HG03060 (cell line): ENCODE measurements around the gene MYO7B.

ENCODE experiments used
- ATAC-seq: cut with Tn5 transposase; IDR thresholded peaks from one replicate; pipeline ENCODE4 v1.9.1; 2021; ENCODE audit warnings: low read depth, moderate number of reproducible peaks; ENCODE audit not compliant: unreplicated experiment

MYO7B gene

DNA sequence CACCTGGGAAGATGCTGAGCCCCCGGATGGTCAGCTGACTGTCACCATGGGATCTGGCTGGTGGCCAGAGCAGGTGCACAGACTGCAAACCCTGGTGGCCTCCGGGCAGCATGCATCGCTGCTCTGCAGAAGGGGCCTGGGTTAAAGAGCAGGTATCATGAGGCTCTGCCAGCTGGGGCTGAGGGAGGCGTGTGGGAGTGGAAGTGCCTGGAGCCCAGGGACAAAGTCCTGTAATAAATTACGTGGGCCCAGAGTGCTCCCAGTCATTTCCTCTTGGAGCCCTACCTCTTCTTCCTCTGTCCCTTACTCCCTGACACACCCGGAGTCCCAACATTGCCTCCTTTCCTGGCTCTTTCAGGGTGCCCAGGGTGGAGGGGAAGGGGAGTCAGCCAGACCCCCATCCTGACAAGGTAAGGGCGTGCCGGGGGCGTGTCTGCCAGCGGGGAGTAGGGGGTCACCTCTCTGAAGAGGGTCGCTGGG is at the start of gene MYO7B:
TSS of gene MYO7B (plus strand) at position 262 of the 480 bp plus-strand sequence. CDS start 24,040 bp downstream, outside the sequence.
- ATAC-seq, result no peak

DNA sequence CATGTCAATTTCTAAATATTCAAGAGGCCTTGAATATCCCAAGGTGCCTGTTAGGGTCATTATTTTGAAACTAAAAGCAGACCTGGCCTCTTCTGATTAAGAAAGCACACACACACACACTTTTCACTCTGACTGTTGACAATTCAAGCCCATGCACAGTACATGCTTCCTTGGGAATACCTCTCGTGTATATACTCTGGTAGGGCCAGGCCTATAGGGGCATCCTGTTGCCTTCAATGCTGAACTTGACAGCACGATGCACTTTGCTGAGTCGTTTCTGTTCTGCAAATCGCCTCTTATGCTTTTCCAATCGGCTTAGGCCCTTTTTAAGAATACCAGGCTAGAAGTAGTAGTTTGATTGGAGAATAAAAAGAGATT is 49.8 kb upstream of the MYO7B start:
- ATAC-seq, result no peak

DNA sequence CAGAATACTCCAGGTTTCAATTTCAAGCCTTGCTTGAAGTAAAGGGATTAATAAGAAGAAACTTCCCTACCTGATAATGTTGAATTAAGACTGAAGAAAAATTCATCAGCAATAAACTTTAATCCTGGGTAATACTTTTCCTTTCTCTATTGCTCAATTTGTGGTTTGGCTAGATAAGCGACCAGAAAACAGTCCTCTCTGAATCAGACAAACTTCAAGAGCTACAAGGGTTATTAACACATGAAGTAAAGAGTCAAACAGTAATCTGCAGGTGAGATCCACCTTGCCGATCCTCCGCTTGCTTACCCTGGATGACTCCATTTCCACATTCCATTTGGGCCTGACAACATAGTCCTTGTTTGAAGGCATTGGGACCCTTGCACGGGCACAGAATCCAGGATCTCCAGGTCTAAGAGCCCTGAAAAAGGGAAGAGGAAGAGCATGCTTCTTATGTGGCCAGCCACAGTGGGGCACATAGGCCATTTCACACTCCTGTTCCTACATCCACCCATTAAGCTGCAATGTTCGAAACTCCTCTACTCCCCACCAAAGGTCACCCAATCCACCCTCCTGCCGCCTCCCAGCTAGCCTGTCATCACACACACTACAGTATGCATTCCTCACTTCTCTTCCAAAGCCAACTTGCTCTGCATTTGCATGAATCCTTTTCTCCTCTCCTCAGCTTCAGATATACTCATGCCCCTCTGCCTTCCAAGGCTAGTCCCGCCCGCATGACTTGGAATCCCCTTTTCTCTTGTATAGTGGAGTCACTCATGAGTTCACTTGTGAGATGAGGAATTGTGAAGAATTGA is 49.0 kb upstream of the MYO7B start:
- no peak for ATAC-seq

DNA sequence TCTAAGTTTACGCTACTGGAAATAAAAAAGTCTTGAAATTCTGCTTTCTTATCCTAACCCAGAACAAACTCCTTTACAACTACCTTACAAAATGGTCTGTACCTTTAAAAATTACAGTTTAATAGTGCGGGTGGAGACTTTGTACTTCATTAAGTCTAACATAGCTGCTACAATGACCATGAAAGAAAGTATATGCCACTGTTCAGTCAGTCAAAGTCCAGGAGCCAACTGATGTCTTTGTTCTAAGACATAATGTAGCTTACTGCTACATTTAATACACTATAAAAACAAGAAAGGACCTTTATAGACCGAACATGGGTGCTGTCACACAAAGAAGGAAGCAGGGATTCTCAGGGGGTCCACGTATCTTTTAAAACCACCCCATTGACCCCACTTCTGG is 45.2 kb upstream of the MYO7B start:
- ATAC-seq, result no peak

DNA sequence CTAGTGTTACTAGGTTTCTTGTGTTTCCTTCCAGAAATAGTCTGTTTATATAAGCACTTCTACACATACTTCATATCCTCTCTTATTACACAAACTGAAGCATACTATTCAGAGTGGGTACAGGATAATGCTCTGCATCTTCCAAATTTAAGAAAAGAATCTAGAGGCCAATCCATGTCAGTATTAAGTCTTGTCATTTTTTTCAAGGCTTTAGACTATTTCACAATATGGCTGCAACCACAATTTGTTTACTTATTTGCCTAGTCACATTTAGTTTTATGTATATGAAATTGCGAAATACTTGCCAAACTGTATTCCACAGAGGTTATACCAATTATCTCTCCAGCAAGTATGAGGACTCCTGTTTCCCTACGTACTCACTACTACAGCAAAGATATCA is 37.1 kb upstream of the MYO7B start:
- ATAC-seq, result no peak

DNA sequence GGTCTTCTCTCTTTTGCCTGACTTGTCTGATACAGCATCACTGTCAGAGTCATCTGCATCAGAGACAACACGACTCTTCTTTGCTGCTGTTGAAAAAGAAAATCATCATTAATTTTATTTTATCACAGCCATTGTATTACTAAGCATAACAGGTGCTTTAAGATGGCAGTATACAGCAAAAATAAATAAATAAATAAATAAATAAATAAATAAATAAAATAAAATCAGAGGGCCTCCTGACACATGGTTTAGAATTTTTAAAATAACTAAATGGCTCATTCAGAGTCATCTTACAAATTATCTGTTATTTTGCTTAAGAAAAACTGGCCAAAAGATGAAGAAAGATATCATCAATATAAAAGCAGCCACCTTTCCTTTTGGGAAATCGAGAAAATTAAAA is 32.0 kb upstream of the MYO7B start:
- no peak for ATAC-seq

DNA sequence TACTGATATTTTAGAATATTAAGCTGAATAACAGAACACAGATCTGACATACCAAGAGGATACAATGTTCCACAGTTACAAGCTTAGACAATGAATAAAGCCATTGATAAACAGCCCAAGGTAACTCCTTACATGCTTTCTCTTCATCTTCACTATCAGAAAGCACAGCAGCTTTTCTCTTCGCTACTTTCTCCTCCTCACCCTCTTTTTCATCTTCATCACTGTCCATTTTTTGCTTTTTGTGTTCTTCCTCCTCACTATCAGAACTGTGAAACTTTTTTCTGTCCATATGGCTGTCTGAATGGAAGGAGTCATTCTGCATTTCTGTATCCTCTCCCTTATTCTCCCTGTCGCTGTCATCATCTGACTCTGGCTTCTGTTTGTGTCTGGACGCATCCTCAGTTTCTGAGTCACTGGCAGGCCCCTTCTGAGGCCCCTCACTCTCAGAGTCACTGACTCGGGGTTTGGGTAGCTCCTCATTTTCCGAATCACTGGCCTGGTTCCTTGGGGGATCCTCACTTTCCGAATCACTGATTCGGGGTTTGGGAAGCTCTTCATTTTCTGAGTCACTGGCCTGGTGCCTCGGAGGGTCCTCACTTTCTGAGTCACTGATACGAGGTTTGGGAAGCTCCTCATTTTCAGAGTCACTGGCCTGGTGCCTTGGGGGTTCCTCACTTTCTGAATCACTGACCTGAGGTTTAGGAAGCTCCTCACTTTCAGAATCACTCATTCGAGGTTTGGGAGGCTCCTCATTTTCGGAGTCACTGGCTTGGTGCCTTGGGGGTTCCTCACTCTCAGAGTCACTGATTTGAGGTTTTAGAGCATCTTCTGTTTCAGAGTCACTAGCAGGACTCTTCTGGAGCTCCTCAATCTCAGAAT is 30.7 kb upstream of the MYO7B start:
- ATAC-seq, result no peak

DNA sequence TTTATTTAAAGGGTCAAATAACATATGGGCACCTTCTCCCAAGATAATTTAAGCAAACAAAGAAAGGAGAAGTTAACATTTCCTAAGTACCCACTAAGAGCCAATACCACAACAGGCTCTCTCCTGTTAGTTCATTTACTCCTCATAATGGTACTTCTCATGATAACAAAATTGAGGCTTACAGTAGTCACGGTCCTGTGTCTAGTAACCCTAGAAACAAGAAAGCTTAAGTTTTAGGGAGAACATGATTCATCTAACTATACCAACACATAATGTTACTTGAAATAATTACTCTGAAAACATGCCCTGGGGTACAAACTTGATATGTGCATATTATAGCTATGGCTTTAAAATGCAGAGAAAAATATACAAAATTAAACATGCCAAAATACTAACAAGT is 29.0 kb upstream of the MYO7B start:
- ATAC-seq, result no peak

DNA sequence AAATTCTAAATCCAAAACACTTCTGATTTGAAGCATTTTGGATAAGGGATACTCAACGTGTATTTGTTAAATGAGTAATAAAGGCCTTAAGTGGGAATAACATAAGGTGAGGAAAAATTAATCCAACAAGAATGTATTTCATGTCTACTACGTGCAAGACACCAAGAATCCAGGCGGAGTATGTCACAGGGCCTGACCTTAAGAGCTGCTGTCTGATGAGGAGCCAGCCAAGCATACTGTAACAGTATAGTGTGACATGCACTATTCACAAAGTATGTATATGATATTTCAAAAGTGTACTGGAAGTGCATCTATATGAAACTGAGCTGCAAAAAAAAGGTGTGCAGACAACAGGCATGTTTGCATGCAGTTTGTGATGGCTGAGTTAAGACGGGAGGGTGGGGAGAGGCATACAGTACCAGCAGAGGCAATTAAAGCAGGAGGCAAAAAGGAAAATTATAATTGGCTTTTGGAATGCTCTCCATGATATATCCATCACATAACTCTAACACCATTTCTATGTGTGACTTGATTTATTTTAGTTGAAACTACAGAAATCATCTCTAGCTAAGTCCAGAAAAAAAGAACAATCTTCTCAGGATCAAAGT is 27.4 kb upstream of the MYO7B start:
- no peak for ATAC-seq

DNA sequence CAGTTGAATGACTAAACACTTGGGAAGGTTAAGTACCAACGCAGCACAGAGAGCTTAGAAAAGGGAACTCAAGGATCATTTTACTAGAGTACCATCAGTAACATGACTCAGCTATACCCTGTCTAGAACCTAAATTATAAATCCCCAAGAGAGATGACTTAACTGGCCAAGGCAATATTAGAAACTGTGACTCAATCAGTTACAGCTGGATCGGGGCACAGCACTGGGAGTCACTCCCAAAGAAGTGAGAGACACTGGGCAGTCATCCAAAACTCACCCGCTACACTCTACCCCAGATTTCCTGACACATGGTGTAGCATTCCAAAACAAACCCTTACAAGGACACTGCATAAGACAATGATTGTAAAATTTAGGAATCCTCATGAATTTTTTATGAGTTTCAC is 26.9 kb upstream of the MYO7B start:
- no peak for ATAC-seq

DNA sequence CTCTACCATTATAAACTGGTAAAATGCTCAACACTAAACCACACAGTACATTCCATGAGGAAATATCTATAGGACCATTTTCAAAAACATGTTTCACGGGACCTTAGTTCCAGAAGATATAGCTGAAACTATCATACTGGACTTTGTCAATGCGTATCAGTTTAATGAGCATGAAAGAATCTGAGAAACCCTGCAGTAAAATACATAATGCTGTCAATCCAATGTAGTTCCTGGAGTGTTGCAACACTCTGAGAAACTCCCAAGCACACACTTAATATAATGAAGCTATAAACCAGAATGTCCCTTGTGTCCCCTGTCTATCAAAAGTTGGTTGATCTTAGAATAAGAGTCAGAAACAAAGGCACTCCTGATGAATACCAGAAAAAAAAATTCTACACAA is 25.4 kb upstream of the MYO7B start:
- no peak for ATAC-seq

DNA sequence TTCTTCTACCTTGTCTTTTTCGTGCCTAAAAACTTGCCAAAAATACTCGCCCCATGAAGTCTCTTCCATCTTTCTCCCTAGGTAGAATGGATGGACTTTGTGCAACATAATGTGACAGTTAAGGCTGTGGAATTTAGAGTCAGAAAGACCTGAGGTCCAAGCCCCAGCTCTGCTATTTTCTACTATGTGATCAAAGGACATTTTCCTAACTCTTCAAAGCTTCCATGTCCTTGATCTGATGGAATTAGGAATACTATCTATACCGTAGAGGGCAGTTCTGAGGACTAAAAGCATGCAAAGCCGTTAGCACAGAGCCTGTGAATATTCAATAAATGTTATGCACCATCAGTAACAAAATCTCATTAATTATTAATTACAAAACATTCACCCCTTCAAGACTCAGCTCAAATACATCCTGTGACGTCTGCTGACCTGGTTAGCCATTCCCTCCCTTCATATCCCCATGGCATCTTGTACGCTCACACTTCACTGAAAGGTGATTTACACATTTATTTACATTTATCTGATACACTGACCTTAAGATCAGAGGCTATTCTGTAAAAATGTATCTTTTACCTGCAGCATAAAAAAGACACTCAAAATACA is 24.3 kb upstream of the MYO7B start:
- no peak for ATAC-seq

DNA sequence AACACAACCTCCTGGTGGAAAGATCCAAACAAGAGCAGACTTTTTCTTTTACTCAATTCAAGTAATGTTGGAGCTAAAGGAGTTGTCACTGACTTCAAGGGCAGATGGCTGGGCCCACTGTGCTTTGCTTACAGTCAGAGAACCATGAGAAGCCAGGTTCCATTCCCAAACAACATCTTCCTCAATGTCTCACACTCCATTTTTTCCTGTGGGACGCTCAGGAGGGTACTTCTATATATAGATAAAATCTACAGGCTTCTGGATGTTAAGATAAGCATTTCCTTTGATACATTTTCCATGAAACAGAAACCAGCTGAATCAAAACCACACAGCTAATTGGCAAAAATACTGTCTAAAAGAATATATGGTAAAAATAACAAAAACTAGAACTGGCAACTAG is 23.6 kb upstream of the MYO7B start:
- no peak for ATAC-seq

DNA sequence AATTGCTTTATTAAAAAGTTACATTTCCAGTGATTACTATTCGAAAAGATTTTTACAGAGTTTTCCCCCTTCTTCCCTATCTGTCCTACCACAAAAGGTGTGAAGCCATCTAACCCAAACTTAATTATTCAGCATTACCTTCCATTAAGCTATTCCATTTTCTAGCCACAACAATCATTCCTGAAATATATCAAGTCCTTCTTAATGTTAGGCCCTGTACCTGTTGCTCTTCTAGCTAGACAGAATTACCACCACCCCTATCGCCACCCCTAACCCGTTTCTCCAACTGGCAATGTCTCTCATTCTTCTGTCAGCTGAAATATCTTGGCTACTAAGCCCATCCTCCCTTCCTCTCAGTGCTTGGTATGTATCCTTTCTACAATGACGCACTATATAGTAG is 23.1 kb upstream of the MYO7B start:
- no peak for ATAC-seq

DNA sequence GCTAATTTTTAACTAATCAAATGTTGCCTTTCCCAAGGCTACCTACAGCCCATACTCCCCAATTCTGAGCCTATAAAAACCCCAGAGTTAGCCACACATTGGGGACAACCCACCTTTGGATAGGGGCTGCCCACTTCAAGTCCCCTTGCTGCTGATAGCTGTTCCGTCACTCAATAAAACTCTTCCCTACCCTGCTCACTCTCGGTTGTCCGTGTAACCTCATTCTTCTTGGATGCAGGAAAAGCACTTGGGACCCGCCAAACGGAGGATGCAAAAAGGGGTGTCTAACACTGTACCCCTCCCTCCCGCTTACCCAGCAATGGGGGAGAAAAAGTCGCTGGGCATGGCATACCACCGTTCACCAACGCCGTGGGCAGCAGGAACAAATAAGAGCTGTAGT is 21.4 kb upstream of the MYO7B start:
- no peak for ATAC-seq

DNA sequence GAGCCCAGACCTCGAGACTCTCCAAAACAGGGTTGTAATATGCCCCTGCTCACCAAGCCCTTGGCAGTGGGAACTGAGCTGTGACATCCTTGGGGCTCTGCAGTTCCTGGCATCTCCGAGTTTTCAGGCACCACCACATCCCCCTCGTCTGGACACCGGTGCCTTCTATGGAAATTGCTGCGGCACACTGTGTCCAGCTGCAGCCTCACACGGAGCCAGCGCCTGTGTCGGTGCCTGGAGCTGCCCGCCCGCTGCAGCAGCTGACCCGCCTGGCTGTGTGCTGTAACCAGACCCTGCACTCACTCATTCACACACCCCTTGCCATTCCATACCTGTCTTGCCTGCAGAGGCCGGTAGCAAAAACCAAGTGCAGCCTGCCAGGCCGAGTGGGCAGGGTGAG is 21.0 kb upstream of the MYO7B start:
- no peak for ATAC-seq

DNA sequence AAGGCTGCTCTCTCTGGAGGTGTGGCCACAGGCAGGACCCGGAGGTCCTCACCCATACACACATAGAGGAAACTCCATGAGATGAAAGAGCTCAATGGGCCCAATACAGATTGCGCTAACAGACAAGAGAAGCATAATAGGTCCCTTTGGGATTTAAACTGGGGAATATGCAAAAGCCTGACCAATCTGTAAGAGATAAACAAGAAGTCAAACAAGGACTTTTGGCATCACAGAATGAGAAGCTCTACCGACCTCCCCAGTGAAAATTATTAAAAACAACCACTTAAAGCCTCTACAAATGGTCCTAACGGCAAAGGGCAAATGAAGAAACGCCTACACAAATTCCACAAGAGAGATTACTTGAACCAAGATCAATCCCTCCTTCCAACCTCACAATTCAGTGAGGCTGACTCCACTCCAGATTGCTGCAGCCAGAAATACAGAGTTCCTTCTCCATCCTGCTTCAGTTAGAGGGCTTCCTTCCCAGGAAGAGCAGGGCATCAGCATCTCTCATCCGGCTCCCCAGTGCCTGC is 20.0 kb upstream of the MYO7B start:
- ATAC-seq, result no peak

DNA sequence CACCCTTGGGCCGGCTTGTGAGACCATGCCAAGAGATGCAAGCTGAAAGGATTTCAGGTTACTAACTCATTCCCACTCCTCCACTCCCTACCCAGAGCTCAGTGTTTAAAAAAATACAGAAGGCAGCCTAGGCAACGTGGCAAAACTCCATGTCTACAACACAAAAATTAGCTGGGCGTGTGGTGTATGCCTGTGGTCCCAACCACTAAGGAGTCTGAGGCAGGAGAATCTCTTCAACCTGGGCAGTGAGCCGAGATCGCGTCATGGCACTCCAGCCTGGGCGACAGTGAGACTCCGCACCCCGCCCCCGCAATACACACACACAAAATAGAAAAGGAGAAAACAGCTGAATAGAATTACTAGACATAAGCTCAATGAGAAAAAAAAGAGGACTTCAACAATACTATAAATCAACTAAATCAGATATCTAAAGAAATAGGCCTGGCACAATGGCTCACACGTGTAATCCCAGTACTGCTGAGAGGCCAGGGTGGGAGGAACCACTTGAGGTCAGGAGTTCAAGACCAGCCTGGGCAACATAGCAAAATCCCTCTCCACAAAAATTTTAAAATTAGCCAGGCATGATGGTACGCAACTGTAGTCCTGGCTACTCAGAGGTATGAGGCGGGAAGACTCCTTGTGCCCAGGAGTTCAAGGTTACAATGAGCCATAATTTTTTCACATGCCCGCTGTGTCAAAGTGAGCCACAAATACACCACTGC is 19.3 kb upstream of the MYO7B start:
- ATAC-seq, result no peak

DNA sequence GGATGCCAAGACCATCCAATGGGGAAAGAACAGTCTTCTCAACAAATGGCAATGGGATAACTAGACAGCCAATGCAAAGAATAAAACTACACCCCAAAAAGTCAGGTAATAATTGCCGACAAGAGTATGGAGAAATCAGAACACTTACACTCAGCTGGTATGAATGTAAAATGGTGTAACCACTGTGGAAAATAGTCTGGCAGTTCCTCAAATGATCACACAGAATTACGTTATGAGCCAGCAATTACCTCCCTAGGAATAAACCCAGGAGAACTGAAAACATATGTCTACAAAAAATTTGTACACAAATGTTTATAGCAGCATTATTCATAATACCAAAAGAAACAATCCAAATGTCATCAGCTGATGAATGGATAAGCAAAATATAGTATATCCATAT is 18.0 kb upstream of the MYO7B start:
- no peak for ATAC-seq

DNA sequence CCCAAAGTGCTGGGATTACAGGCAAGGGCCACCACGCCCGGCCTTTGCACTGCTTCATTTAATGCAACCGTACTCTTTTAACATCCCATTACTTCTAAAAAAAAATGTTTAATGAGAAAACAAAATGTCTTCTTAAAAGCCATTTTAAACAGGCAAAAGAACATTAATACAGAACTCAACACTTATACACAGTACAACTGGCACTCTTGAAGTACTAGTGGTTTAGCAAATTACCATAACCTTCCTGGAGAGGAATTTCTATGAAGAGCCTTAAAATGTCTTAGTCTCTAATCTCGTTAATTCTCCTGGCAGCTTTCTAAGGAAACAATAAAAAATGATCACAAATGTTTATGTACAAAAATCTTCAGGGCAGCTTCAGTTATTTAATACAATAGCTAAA is 15.1 kb upstream of the MYO7B start:
- no peak for ATAC-seq
